SHP77 treated with DMSO at 0.1 percent for 48 hours (cell line): ENCODE results near the gene PROB1.
"Not testable (repeated sequence)": the region's sequence is repeated elsewhere in the genome, so short reads cannot be mapped to it uniquely, and the experiment has no call there.

ENCODE experiments used
- DNase-seq: peaks from one replicate; lab custom pipeline; 2025; lab: John Stamatoyannopoulos, UW

The PROB1 gene, protein sequence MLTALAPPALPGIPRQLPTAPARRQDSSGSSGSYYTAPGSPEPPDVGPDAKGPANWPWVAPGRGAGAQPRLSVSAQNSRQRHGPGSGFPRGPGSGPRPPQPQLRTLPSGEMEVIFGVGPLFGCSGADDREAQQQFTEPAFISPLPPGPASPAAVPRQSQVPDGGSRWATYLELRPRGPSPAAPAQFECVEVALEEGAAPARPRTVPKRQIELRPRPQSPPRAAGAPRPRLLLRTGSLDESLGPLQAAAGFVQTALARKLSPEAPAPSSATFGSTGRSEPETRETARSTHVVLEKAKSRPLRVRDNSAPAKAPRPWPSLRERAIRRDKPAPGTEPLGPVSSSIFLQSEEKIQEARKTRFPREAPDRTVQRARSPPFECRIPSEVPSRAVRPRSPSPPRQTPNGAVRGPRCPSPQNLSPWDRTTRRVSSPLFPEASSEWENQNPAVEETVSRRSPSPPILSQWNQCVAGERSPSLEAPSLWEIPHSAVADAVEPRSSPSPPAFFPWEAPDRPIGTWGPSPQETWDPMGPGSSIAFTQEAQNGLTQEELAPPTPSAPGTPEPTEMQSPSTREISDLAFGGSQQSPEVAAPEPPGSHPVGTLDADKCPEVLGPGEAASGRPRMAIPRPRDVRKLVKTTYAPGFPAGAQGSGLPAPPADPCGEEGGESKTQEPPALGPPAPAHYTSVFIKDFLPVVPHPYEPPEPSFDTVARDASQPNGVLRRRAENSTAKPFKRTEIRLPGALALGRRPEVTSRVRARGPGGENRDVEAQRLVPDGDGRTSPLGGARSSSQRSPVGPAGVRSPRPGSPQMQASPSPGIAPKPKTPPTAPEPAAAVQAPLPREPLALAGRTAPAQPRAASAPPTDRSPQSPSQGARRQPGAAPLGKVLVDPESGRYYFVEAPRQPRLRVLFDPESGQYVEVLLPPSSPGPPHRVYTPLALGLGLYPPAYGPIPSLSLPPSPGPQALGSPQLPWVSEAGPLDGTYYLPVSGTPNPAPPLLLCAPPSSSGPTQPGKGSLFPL

DNA sequence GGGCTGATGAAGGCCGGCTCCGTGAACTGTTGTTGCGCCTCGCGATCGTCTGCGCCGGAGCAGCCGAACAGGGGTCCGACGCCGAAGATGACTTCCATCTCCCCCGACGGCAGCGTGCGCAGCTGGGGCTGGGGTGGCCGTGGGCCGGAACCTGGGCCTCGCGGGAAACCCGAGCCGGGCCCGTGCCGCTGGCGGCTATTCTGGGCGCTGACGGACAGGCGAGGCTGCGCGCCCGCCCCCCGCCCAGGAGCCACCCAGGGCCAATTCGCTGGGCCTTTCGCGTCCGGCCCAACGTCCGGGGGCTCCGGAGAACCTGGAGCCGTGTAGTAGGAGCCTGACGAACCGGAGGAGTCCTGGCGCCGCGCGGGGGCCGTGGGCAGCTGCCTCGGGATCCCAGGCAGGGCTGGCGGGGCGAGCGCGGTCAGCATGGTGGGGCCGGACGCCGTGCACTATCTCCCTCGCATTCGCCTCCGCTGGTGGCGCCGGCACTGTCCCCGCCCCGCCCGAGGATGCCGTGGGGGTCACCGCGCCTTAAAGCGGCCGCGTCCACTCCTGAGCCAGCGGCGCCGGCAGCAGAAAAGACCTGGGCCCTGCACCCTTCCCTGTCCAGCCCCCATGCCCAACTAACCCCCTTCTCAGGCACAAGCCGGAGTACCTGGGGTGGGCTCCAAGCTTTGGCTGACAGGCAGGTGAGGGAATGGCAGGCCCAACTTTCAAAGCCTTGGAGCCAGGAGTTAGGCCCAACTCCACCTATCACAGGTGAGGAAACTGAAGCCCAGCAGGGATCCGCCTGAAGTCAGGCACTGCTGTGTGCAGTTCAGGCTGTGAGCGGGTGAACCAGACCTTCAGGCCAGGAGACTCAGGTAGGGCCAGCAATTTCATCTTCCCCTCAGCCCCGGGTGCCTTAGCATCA, at the start of gene PROB1:
Gene PROB1, minus strand, starts transcription at position 451 of the 913 bp plus-strand sequence. Its CDS starts 23 bp downstream, at position 428.
- DNase-seq: no peak

DNA sequence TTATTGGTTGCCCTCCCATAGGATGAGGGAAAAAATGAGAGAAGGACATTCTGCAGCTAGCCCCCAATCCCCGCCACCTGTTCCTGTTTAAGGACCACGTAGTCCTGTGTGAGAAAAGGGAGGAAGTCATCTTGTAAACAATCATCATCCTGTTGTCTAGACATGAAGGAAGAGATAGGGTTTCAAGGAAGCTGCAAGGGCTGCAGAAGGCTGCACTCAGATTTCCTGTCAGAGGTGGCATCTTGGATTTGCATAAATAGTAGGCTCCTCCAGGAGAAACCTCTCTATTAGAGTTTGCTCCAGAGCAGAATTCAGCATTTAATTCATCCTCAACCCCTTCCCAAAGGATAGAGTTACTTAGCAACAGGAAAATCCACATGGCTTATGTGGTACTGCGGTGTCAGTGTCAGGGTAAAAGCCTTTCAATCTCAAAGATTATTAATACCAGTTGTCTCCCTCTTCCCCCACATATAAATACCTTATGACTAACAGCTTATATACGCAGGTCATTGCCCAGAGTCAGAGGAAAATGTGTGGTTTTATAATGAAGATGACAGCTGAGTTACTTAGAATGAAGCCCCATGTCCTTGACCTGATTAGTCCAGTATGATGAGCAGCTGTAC, 49.0 kb upstream of the PROB1 start:
- DNase-seq: no peak

DNA sequence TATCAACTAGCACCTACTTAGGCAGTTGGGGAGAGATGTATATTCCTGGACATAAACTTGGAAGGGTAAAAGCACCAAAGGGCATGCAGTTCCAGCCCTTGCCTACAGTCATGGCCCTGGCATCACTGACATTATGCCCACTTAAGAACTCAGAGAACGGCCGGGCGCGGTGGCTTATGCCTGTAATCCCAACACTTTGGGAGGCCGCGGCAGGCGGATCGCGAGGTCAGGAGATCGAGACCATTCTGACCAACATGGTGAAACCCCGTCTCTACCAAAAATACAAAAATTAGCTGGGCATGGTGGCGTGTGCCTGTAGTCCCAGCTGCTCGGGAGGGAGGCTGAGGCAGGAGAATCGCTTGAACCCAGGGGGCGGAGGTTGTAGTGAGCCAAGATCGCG, 45.5 kb upstream of the PROB1 start:
- not testable (repeated sequence) for DNase-seq

DNA sequence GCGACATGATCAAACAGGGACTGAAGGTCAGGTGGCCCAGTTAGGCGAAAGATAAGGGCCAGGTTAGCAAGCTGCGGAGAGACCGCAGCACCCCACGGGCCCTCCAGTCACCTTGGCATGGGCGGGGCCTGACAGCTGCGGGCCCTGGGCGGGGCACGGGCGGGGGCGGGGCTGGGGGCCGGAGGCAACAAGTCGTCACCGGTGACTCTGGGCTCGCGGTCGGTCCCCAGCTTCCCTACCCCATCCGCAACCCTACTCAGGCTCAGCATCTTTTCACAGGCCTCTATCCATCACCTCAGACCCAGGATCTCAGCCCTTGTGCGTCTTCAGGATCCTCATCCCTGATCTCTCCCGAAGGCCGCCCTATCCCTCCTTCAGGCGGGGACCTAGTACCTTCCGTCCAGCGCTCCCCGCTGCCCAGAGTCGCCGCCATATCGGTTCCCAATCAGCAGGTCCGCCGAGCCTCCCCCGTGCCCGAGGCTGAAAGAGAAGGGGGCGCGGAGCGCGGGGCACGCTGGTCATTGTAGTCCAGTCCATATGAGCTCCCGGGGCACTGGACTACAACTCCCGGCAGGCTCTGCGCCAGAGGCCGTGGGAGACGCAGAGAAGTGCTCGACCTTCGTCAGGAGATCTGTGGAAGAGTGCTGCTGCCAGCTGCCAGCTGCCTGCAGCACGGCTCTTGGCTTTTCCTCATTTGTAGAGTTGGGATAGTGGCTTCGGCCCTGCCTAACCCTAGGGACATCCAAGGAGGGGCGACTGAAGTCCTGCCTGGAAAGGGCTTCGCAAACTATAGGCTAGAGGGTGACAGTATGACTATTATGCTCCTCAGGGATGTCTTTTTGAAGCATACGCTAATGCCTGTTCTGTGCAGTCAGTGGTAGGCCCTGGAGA, 44.4 kb upstream of the PROB1 start, which contains the start of gene DNAJC18:
Gene DNAJC18, minus strand, starts transcription at position 513 of the 891 bp plus-strand sequence. Its CDS starts 80 bp downstream, at position 433.
- DNase-seq: peak; percentile 96

DNA sequence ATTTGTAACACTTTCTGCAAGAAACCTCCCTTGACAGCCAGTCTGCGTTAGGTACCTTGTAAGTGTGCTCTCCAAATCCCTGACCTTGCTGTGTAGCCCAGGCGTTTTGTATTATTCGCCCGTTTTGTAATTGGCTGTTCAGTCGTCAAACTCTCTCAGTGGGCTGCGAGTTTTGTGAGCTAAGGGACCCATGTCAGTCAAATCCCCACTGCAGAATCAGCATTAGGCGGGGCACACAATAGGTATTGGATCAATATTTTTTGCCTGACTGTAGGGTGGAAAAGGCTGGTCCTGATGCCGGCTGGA, 43.8 kb upstream of the PROB1 start:
- no peak for DNase-seq

DNA sequence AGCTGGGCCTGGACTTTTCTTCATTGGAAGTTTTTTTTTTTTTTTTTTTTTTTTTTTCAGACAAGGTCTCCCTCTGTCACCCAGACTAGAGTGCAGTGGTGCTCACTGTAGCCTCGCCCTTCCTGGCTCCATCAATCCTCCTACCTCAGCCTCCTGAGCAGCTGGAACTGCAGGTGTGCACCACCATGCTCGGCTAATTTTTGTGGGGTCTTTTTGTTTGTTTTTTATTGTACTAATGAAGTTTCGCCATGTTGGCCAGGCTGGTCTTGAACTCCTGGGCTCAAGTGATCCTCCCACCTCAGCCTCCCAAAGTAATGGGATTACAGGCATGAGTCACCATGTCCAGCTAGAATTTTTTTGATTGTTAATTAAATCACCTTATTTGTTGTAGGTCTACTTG, 40.8 kb upstream of the PROB1 start:
- no peak for DNase-seq

DNA sequence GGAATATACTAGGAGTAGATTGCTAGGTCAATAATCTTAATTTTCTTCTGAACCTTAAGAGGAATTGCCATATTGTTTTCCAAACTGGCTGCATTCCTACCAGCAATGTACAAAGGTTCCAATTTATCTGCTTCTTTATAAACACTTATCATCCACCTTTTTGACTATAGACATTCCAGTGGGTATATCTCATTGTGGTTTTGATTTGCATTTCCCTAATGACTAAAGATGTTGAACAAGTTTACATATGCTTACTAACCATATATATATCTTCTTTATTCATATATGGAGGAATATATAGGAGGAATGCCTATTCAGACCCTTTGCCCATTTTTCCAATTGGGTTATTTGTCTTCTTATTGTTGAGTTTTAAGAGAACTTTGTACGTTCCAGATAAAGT, 36.8 kb upstream of the PROB1 start:
- no peak for DNase-seq

DNA sequence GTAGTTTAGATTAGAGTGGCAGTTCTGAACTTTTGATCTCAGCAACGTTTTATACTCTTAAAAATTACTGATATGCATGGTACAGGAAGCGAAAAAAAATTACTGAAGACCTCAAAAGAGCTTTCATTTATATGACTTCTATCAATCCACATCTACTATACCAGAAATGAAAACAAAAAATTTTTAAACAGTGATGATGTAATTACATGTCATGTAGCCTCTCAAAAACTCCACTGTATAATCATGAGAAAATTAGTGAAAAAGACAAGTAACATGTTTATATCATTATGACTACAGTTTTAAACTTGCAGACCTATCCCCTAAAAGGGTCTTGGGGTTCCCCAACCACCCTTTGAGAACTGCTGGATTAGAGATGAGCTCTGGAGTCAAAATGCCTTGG, 35.1 kb upstream of the PROB1 start:
- no peak for DNase-seq

DNA sequence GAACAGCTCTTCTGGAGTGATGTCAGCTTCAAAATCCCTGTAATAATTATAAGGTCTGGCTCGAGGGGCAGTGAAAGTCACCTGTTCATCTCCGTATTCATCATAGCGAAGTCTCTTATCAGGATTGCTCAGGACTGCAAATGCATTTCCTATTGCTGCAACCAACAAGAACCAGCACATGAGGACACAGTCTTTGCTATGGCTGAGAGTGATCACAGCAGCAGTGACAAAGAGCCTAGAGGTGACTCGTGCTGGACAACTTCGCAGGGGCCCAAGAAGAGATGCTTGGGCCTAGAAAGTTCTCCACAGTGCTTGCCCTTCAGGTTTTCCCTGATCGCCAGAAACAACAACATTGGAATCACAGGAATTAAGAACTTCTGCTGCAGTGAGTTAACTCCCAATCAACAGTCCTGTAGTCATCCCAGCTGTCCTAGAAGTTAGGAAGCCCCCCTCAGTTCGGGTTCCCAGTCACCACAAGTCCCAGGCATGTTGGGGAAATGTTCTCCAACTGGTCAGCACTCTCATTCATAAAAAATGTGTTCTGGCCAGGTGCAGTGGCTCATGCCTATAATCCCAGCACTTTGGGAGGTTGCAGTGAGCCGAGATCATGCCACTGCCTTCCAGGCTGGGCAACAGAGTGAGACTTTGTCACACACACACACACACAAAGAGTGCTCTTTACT, 31.4 kb upstream of the PROB1 start:
- DNase-seq: no peak

DNA sequence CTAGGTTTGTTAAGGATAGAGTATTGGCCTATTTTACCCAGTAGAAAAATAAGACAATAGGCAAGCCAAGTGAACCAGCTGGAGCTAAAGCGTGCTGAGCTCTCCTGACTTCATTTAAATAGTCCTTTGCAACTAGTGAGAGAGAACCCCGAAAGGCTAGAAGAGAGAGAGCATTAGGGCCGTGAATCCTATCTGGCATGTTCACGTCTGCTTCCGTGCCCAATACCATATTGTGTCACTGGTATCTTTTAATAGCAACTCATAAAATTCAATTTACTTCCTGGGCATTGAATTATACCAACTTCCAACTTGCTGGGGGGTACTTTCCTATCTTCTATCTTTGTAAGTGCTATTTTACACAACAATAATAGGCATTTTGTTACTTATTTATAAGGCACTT, 30.6 kb upstream of the PROB1 start:
- DNase-seq: no peak

DNA sequence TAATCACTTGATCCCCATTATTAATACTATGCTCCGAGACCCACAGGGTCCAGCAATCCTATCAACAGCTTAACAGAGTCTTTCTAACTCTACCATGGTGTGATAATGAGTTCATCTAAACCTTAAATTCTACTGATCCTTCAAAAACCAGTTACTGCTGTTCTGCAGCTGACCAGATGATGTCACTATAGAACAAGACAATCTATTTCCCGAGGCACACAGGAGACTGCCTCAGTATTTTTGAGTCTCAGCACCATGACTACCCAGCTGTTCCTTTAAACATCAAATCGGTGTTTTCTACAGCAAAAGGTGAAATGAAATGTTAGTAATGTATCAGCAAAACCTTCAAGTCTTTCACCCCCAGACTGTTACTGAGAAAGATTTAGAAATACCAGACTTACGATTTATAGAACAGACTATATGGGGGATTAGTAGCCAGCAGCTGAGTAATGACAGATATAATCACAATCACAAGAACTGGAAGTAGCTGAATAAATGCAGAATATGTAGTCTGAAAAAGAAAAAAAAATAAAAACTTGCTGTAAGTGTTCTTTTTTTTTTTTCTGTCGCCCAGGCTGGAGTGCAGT, 27.5 kb upstream of the PROB1 start:
- peak; percentile 63 for DNase-seq

DNA sequence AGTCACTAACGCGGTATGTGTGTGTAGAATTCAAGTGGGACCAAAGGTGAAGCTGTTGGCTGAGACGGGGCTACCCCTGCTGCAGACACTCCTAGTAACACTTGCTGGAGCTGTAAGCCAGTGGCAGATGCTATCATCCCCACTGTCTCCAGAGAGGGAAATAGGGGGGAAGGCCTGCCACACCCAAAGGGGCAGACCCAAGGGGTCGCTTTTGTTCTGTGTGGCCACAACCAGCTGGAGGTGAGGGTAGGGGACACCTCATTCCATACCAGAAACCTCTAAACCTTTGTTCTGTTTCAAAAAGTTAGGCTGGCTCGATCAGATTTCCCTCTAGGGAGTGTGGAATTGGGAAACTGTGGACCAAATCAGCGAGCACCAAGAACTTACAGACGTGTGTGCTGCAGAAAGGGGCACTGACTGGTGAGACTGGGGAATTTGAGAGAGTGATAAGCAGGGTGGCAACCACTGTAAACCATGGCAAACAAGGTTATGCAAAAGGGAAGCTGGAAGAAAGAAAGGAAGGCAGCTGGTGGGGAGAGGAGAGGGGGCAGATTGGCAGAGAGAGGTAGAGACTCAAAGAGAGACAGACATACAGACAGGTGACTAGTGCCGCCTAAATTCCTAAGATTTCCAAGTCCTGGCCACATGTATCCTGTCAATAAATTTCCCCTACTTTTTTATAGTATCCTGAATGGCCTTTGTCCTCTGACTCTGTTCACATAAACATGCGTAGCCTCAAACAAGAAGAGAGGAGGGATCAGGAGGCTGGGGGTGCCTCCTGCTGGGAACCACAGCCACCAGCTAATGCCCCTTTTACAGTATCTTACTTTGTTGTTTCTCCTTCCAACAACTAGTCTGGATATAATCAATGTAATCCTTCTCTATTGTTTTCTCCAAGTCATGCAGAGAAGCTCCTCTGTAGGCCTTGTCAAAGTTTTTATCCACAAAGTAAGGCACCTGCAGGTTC, 24.6 kb upstream of the PROB1 start:
- DNase-seq: no peak

DNA sequence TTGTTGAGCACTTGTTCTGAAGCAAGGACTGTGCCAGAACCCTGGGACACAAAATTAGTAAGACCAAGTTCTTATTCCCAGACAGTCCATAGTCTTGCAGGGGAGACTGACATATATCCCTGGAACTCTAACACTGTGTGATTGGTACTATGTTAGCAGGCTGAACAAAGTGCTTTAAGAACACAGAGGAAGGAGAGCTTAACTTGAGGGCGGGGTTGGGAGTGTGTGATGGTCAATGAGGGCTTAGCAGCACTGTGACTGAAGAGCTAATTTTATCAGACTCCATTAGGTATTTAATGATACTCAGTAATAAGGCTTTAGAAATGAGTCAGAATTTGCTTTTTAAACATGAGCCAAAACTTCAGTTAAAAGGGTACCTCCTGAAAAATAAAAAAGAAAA, 23.9 kb upstream of the PROB1 start:
- no peak for DNase-seq

DNA sequence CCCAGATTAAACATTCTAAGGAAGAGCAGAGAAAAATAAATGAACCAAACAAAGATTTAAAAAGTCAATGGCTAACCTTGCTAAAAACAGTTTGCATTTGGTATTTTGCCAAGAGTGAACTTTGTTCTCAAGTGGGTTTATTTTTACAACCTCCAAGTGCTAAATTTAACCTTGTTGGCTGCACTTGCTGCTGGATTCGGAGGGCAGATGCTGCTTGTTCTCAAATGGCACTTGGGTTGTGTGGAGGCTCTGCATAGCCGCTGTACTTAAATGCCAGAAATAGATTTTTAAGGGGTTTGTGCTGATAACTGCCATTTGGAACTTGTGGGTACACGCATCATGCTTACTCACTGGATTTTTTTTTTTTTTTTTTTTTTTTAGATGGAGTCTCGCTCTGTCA, 22.3 kb upstream of the PROB1 start:
- no peak for DNase-seq

DNA sequence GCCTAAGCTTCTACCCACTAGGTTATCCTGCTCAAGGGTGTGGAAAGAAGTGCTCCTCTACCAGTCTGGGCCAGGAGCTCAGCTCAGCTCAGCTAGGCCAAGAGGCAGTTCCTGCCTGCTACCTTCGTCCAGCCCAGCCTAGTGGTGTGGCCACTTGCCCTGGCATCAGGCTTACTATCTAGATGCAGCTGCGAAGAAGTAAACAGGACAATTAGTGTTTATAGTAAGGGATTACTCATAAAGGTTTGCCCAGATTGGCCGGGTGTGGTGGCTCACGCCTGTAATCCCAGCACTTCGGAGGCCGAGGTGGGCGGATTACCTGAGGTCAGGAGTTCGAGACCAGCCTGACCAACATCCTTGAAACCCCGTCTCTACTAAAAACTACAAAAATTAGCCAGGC, 21.7 kb upstream of the PROB1 start:
- DNase-seq: no peak

DNA sequence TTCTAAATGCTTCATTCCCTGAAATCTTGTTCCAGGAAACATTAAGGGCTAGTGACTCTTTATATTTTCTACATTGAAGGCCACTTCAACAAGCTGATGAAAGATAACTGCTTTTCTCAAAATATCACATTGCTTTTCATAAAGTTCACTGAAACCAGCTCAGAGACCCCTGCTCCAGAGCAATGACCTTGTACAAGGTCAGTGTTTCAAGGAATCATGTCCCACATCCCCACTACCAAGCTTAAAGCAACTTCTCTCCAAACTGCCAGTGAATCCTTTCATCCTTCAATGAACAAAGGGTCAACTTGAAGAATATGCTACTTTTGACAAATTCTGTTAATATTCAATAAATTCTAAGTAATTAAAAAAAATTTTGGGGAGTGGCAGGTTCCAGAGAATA, 21.0 kb upstream of the PROB1 start:
- no peak for DNase-seq

DNA sequence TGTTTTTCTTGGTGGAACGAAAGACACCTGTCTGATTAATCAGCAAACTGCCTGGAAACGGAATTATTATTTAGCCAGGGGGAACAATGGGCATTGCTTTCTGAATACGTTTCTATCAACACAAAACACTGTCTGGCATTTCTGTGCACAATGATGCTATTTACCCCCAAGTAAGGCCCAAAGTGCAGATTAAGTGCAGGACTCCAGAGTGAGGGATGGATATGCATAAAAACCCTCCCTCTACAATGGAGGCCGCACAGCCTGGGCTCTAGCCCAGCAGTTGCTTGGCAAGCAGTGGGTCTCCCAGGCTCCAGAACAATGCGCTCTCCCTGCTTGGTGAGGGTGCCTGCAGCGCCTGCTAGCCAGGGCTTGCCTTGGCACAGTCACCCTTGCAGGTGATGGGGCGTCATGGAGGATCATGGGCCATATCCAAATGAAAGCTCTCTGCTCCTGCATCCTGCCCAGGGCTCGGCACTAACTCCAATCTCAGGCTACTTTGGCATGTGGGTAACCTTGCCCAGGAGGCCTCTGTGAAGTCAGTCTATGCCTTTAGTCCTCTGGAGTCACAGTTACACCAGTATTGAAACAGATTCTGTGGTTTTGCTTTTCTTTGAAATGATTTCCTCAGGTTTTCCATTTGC, 20.4 kb upstream of the PROB1 start:
- DNase-seq: no peak
